GM19025 (cell line): ENCODE results near the gene RERE.

Experiments
- ATAC-seq: cut with Tn5 transposase; IDR thresholded peaks from one replicate; pipeline ENCODE4 v1.9.1; 2021; ENCODE audit warnings: mild to moderate bottlenecking, low read depth, moderate library complexity; ENCODE audit not compliant: unreplicated experiment

Gene RERE

DNA sequence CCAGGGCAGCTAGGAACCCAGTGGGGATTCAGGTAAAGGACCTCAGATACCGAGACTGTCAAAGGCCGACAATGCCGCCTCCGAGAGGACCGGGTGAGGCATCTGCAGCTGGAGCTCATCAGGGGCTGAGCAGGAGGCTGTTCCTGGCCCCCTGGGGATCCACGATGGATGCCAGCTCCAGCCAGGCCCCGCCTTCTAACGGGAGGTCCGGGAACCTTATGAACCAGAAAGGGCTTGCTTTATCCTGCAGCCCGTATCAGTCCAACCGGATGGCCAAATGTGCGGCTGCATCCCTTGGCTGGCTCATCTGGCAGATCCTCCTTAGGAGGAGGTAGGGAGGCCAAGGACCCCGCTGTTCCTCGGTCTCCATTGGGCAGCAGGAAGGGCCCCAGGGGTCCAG is 467.5 kb downstream of the RERE start:
- ATAC-seq: no peak

DNA sequence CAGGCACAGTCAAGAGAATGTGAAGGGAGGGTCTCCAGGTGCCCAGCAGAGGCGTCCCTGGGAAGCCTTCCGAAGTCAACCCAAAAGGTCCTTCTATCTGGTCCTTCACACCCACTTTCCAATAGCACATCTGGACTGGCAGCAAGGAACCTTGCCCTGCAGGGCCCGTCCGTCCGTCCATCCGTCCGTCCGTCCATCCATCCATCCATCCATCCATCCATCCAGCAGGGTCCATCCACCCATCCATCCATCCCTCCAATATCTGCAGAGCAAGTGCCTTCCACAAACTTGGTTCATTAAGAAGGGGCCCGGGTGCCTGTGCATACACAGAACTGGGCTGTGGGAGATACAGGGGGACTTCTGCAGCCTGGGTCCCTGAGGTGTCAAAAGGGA is 468.0 kb downstream of the RERE start:
- ATAC-seq: no peak

DNA sequence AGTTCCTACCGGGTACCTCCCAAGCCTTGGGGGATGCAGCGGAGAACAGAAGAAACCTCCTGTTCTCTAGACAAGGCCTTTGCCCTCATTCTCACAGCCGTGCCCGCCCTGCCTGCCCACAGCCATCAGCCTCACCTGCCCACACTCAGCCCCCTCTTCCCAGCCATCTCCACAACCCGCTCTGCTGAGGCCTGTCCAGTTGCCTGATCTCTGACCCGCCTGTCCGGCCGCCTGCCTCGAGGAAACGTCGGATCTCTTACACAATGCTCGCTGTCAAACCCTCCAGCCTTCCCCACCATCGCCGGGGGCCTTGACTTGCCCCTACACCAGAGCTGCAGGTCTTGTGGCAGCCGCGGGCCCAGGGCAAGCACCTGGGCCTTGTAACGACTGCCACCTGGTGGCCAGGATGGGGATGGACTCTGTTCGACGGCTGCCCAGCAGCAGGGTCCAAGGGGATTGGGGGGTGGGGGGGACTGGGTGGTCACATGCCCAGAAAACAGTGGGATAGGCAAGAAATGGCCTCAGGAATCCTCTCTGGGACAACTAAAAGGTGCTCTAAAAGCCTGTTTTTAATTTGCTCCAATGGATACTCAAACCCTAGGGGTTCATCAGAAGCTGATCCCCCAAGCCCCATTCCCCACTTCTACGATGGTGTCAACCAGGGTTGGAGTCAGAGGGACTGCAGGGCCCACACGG is 468.5 kb downstream of the RERE start:
- ATAC-seq: no peak

DNA sequence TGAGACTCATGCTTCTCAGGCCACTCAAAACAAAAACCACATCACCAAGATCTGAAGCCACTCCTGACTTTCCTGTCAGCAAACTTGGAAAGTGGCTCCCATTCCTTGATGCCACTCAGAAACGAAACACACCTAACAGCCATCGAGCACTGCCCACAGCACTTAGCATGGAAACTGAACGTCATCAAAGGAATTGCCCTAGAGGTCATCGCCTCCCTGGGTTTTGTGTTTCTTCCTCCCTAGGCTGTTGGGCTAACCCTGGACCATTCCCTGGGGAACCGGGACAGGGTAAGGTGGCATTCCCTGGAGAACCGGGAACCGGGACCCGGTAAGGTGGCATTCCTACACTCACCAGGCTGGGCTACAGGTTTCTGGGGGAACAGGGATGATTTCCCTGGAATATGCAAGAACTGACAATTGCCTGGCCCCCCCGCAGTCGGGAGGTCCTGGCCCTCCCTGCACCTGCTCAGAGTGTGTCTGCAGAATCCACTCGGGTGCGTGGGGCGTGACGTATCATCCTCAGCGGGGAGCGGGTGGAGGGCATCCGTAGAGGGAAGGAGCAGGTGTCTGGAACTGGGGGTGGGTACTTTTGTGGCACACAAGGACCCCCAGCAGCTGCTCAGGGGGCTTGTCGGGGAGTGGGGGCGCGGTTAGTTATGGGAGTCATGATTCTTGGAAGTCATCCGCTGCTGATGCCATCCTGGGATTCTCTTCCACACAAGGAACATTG is 469.2 kb downstream of the RERE start:
- ATAC-seq: no peak

DNA sequence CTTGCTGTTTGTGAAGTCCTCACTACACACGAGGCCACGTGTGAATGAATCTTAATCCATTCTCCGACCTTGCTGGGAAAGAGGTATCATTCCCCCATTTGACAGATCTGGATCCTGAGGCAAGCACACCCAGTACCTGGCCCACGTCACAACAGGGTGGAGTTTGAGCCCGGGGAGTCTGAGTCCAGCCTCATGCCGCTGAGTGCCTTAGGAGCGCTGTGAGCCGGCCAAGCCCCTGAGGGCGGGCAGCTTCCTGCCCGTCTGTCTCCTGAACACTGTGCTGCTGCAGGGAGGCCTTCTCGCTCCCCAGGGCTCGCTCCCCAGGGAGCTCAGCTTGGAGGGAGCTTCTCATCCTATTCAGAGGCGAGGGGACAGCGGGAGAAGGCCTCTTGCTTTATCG is 469.8 kb downstream of the RERE start:
- no peak for ATAC-seq

DNA sequence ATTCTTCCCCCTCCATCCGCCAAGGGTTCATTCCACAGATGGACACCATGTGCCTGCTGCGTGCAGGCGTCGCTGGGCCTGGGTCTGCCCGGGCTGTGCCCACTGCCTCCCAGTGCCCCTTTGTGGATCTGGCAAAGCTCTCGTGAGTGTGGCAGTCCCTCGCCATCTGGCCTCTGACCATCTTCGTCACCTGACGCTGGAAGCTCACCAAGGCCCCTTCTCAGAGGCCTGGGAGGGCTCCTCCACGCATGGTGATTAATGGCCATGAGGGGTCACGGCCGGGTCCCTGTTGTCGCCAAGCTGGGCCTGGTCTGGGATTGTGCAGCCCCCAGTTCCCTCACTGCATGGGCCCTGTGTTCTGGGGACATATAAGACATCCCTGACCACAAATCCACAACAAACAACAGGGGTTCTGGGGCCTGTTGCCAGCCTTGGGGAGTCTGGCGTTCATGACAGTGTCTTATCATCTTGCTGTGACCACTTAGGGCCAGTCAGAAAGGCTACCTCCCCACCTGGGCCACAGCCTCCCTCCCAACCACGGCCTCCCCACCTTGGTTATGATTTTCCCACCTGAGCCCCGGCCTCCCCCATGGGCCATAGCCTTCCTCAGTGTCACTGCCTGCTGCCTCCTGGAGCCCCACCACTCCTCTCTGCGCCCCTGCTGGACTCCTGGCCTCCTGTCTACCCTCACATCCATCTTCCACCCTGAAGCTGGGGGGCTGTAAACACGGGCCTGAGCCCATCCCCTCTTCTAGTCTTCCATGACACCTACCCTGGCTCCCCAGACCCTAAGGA is 471.6 kb downstream of the RERE start:
- ATAC-seq: no peak

DNA sequence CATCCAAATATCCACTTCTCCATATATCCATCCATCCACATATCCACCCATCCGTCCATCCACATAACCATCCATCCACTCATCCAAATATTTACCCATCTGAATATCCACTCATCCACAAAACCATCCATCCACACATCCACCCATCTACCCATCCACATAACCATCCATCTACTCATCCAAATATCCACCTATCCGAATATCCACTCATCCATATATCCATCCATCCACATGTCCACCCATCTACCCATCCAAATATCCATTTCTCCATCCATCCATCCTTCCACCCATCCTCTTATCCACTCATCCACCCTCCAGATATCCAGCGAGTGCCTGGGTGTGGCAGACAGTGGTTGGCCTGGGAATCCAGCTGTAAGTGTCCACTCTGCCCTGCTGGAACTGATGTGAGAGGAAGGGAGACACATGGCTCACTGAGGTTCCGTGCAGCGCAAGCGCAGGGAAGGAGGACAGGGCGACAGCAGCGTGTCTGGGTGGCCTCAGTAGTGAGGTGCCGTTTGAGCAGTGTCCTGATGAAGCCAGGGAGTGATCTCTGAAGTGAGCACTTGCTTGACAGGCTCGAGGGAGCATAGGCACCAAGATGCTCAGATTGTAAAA is 472.4 kb downstream of the RERE start:
- no peak for ATAC-seq

DNA sequence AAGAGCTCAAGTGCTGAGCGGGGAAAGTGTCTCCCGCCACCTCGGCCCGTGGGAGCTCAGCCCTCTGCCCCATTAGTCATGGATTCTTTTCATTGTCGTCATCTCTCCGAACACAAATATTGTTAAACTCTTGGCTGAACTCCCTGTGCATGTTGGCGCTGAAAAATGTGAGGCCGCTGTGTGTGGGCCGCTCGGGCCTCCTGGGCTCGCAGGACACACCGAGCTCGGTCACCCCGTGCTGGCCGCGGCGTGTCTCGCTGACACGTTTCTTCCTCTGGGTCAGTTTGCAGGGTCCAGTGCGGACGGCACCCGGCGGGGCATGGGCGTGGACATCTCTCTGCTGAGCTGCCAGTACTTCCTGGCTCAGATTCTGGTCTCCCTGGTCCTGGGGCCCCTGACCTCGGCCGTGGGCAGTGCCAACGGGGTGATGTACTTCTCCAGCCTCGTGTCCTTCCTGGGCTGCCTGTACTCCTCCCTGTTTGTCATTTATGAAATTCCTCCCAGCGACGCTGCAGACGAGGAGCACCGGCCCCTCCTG is 473.9 kb downstream of the RERE start:
- no peak for ATAC-seq

DNA sequence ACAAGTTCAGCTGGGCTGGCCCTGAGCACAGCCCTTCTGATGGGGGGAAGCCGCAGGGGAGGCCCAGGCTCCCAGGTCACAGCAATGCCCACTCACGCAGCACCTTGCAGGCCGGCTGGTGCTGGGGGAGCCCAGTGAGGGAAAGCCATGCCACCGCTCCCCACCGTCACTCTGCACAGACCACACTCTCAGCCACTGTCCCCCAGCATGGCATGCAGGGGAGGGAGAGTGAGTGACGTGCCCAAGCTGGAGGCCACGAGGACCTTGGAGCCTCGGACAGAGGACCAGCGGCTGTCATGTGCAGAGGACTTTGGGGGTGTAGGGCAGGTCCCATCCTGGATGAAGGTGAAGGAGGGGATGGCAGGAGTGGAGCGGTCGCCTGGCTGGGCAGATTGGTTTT is 474.4 kb downstream of the RERE start:
- ATAC-seq: no peak

DNA sequence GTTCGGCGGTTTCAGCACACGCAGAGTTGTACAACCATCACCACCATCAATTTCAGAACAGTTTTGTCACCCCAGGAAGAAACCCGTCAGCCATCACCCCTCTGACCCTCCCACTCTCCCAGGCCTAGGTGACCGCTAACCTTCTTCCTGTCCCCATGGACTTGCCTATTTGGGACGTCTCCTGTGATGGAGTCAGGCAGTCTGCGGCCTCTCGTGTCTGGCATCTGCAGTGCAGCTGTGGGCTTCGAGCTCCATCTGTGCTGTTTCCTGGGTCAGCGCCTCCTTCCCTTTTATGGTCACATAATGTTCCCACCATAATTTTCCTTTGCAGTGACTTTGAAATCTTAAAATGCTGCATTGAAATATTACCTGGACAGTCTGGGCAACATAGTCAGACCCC is 475.1 kb downstream of the RERE start:
- ATAC-seq: no peak

DNA sequence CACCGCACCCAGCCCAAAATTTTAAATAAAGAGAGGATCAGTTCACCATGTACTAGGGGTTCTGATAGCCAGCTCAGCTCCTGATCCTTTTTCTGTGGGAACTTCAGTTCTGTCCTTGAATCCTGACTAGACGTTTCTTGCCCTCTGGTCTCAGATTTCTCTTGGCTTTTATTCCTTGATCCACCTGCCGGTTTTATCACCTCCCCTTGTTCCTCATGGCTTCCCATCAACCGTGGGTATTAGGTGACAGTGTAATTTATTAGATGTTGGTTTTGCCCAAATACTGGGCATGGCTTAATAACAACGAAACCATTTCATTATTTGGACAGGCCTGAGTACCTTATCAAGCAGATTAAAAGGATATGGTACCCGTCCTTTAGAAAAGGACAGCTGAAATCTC is 477.0 kb downstream of the RERE start:
- ATAC-seq: no peak

DNA sequence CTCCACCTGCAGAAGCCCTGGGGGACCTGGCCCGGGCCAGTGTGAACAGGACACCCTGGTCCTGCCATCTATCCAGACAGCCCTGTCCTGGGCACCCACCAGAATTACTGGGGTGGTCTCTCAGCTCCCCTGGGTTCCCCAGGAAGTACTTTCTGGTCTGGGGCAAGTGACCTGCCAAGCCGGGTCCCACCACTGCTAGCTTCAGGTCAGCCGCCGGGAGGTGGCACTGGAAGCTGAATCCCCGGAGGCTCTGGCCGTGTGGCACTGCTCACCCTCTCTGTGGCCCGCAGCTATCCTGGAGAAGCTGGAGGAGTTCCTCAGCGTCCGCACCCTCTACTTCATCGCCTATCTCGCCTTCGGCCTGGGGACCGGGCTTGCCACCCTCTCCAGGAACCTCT is 478.2 kb downstream of the RERE start:
- ATAC-seq: no peak

DNA sequence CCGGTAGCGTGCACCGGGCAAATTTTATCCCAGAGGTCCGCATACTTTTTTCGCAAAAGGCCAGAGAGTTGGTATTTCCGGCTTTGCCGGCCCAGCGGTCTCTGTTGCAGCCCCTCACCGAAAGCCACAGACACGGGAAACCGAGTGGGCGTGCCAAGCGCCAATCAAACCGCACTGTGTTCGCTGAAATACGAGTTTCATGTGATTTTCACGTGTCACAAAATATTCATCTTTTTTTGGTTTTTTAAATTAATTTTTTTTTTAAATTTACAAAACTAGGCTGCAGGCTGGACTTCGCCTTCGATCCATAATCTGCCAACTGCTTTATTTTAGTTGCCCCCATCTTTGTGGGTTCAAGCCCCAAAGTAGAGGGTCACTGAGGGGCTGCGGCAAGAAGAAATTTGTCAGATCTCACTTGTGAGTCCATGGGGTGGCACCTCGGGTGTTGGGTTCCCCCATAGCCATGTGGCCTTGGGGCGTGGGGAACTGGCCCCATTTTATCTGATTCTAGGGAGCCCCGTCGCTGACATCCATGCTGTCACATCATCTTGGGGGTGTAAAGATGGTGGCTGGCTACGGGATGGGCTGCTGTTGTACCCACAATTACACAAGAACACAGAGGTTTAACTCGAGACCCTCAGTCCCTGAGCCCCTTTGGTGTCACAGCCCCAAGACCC is 478.8 kb downstream of the RERE start:
- no peak for ATAC-seq

DNA sequence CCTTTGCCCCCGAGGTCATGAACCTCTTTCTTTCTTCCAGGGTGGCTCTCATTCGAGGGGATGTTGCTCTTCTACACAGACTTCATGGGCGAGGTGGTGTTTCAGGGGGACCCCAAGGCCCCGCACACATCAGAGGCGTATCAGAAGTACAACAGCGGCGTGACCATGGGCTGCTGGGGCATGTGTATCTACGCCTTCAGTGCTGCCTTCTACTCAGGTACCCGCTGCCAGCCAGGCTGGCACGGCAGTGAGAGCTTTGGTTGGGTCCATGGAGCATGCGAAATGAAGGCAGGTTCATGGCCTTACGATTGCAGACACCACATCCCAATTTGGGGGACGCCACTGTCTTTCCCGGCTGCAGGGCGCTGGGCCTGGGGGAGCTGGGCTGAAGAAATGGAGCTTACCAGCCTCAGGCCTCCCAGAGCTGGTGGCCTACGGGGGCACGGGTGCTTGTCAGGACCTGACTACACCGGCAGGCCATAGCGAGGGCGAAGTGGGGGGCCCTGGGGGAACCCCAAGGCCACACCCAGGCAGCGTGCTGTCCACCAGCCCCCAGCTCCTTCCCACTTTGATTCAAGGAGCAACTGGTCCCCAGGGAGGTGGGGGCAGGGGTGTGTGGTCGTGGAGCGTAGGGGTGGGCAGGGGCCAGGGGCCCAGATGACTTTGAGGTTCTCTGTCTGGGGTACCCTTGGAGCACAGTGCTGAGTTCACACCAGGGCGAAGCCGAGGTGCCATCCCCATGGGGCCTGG is 479.5 kb downstream of the RERE start:
- ATAC-seq: no peak

DNA sequence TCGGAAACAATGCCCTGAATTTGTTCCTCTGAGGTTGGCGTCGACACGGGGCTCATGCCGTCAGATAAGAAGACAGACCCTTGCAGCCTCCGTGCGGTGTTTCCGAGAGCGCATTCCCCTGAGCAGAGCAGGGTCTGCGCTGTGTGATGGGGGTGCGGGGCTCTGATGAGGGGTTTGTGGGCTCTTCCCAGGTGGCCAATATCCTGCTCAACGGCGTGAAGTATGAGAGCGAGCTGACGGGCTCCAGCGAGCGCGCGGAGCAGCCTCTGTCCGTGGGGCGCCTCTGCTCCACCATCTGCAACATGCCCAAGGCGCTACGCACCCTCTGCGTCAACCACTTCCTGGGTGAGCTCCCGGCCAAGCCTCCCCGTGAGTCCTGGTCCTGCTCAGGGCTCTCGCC is 482.2 kb downstream of the RERE start:
- ATAC-seq: no peak

DNA sequence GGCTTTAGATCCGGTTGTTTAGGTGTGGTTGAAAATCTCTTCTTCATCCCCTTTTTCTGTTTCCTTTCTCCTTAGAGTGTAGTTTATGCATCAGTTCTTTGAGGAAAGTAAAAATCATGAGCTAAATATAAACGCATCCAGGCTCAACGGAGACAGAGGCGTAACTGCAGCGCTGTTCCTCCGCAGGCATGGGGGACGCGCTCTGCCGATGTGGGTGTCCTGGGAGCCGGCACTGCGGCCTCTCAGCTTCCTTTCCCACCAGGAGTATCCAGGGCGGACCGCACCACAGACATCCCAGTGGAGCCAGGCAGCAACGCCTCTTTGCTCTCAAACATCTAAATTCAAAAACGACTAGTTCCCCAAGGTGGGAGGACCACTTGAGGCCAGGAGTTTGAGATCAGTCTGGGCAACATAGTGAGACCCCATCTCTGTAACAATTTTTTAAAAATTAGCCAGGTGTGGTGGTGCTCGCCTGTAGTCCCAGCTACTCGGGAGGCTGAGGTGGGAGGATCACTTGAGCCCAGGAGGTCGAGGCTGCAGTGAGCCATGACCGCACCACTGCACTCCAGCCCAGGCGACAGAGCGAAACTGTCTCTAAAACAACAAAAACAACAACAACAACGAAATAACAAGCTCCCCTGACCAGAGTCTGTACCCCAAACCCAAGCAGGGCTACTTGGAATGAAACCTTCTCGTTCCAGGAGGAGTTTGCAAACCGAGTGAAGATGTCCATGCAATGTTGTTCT is 483.2 kb downstream of the RERE start:
- no peak for ATAC-seq

DNA sequence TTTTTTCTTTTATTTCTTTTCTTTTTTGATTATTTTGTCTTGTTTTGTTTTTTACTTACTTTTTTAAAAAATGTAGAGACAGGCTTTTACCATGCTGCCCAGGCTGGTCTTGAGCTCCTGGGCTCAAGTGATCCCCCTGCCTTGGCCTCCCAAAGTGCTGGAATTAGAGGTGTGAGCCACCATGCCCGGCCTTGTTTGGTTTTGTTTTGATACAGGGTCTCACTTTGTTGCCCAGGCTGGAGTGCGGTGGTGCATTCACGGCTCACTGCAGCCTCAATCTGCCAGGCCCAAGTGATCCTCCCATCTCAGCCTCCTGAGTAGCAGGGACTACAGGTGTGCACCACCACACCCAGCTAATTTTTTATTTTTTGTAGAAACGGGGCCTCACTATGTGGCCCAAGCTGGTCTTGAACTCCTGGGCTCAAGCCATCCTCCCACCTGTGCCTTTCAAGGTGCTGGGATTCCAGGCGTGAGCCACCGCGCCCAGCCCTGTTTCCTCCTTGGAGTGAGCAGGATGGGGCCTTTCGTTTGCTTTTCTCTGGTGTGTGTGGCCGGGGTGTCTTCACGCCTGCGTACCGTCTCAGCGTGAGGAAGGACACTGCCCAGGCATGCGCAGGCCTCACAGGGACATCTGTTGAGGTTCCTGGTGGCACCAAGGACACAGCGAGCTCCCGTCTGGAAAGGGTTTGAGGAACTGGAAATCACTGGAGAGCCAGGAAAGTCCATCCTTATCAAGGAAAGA is 484.0 kb downstream of the RERE start:
- ATAC-seq: no peak

DNA sequence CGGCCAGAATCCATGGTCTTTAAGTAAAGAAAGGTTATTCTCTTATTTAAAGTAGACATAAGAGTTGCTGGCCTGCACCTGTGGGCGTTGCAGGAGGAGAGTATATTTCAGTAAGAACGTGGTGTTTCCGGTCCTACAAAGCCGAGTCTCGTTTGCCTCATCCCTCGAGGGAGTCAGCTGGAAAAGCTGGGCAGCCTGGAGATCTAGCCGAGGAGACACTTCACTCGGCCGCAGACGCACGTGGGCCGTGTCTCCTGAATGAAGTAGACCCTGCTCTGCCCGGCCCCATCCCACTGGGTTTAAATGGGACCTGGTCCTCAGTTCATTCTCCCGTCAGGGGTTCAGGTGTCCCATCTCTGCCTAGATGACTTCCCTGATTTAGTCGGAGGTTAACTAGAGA is 484.6 kb downstream of the RERE start:
- ATAC-seq: no peak
